WTC11 (cell line): Measurements from ENCODE around the gene PCDHGA4.

Experiments
- CBFB ChIP-seq: sonication (generic); formaldehyde crosslinking; IDR thresholded peaks from 2 replicates; pipeline ENCODE4 v1.8.1; 2022; ENCODE audit warnings: mild to moderate bottlenecking, low read depth, missing genetic modification reagents
- ELF4 ChIP-seq: sonication (generic); formaldehyde crosslinking; IDR thresholded peaks from 2 replicates; pipeline ENCODE4 v1.8.1; 2022; ENCODE audit warnings: low read depth, mild to moderate bottlenecking, moderate library complexity, missing genetic modification reagents
- FOXJ3 ChIP-seq: sonication (generic); formaldehyde crosslinking; IDR thresholded peaks from 2 replicates; pipeline ENCODE4 v1.9.0; 2021; ENCODE audit warnings: missing genetic modification reagents, mild to moderate bottlenecking, borderline replicate concordance
- FOXK1 ChIP-seq: sonication (generic); formaldehyde crosslinking; IDR thresholded peaks from 2 replicates; pipeline ENCODE4 v1.8.0; 2022; ENCODE audit warnings: mild to moderate bottlenecking, moderate library complexity, missing genetic modification reagents
- IRF2 ChIP-seq: sonication (generic); formaldehyde crosslinking; IDR thresholded peaks from 2 replicates; pipeline ENCODE4 v1.8.0; 2022; ENCODE audit warnings: low read depth, missing genetic modification reagents, borderline replicate concordance
- JUN ChIP-seq: sonication (generic); formaldehyde crosslinking; IDR thresholded peaks from 2 replicates; pipeline ENCODE4 v1.8.0; 2023; ENCODE audit warnings: mild to moderate bottlenecking, missing genetic modification reagents
- KAT7 ChIP-seq: sonication (generic); formaldehyde crosslinking; IDR thresholded peaks from 2 replicates; pipeline ENCODE4 v1.8.1; 2023; ENCODE audit warnings: missing genetic modification reagents, mild to moderate bottlenecking, borderline replicate concordance
- MXD4 ChIP-seq: fragments of 250-450 bp; sonication (Bioruptor Pico); IDR thresholded peaks from 2 replicates; pipeline ENCODE4 v1.8.0; 2021; ENCODE audit warnings: mild to moderate bottlenecking, moderate library complexity, borderline replicate concordance
- TEAD1 ChIP-seq: sonication (generic); formaldehyde crosslinking; IDR thresholded peaks from 2 replicates; pipeline ENCODE4 v1.8.0; 2022; ENCODE audit warnings: mild to moderate bottlenecking, missing genetic modification reagents
- ZNF121 ChIP-seq: sonication (generic); formaldehyde crosslinking; IDR thresholded peaks from 2 replicates; pipeline ENCODE4 v1.8.0; 2023; ENCODE audit warnings: missing genetic modification reagents
- TF ChIP-seq, protein P1 (sequence below): sonication (generic); formaldehyde crosslinking; IDR thresholded peaks from 2 replicates; pipeline ENCODE4 v1.8.0; 2022; ENCODE audit warnings: missing genetic modification reagents
- TF ChIP-seq, protein P2 (sequence below): fragments of 200-600 bp; IDR thresholded peaks from 2 replicates; pipeline ENCODE4 v1.8.0; 2022; ENCODE audit warnings: antibody characterized with exemption
- TF ChIP-seq, protein P3 (sequence below): sonication (generic); formaldehyde crosslinking; IDR thresholded peaks from 2 replicates; pipeline ENCODE4 v1.8.1; 2023; ENCODE audit warnings: mild to moderate bottlenecking, missing genetic modification reagents, moderate library complexity

DNA sequence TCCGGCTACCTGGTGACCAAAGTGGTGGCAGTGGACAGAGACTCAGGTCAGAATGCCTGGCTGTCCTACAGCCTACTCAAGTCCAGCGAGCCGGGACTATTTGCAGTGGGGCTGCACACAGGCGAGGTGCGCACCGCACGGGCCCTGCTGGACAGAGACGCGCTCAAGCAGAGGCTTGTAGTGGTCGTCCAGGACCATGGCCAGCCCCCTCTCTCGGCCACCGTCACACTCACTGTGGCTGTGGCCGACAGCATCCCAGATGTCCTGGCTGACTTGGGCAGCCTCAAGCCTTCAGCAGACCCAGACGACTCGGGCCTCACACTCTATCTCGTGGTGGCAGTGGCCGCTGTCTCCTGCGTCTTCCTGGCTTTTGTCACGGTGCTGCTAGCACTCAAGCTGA, 2.1 kb downstream of the PCDHGA4 start:
- TF ChIP-seq, protein P1, sequence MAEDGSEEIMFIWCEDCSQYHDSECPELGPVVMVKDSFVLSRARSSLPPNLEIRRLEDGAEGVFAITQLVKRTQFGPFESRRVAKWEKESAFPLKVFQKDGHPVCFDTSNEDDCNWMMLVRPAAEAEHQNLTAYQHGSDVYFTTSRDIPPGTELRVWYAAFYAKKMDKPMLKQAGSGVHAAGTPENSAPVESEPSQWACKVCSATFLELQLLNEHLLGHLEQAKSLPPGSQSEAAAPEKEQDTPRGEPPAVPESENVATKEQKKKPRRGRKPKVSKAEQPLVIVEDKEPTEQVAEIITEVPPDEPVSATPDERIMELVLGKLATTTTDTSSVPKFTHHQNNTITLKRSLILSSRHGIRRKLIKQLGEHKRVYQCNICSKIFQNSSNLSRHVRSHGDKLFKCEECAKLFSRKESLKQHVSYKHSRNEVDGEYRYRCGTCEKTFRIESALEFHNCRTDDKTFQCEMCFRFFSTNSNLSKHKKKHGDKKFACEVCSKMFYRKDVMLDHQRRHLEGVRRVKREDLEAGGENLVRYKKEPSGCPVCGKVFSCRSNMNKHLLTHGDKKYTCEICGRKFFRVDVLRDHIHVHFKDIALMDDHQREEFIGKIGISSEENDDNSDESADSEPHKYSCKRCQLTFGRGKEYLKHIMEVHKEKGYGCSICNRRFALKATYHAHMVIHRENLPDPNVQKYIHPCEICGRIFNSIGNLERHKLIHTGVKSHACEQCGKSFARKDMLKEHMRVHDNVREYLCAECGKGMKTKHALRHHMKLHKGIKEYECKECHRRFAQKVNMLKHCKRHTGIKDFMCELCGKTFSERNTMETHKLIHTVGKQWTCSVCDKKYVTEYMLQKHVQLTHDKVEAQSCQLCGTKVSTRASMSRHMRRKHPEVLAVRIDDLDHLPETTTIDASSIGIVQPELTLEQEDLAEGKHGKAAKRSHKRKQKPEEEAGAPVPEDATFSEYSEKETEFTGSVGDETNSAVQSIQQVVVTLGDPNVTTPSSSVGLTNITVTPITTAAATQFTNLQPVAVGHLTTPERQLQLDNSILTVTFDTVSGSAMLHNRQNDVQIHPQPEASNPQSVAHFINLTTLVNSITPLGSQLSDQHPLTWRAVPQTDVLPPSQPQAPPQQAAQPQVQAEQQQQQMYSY (CRISPR knock-in tag): no peak
- TF ChIP-seq MXD4: no peak
- TF ChIP-seq KAT7 (CRISPR knock-in tag): no peak
- no peak for TF ChIP-seq CBFB (CRISPR knock-in tag)
- TF ChIP-seq, protein P2, sequence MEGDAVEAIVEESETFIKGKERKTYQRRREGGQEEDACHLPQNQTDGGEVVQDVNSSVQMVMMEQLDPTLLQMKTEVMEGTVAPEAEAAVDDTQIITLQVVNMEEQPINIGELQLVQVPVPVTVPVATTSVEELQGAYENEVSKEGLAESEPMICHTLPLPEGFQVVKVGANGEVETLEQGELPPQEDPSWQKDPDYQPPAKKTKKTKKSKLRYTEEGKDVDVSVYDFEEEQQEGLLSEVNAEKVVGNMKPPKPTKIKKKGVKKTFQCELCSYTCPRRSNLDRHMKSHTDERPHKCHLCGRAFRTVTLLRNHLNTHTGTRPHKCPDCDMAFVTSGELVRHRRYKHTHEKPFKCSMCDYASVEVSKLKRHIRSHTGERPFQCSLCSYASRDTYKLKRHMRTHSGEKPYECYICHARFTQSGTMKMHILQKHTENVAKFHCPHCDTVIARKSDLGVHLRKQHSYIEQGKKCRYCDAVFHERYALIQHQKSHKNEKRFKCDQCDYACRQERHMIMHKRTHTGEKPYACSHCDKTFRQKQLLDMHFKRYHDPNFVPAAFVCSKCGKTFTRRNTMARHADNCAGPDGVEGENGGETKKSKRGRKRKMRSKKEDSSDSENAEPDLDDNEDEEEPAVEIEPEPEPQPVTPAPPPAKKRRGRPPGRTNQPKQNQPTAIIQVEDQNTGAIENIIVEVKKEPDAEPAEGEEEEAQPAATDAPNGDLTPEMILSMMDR: no peak
- TF ChIP-seq ELF4 (CRISPR knock-in tag): no peak
- TF ChIP-seq FOXK1 (CRISPR knock-in tag): no peak
- no peak for TF ChIP-seq JUN (CRISPR knock-in tag)
- TF ChIP-seq FOXJ3 (CRISPR knock-in tag): no peak
- TF ChIP-seq, protein P3, sequence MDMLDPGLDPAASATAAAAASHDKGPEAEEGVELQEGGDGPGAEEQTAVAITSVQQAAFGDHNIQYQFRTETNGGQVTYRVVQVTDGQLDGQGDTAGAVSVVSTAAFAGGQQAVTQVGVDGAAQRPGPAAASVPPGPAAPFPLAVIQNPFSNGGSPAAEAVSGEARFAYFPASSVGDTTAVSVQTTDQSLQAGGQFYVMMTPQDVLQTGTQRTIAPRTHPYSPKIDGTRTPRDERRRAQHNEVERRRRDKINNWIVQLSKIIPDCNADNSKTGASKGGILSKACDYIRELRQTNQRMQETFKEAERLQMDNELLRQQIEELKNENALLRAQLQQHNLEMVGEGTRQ (CRISPR knock-in tag): no peak
- TF ChIP-seq ZNF121 (CRISPR knock-in tag): no peak
- TF ChIP-seq TEAD1: no peak
- TF ChIP-seq IRF2: no peak
